LoVo (cell line): ENCODE data around the gene MACROD2.

Experiments used
- DNase-seq: peaks from one replicate; pipeline ENCODE4 v3.0.0-alpha.2; 2016; ENCODE audit warnings: low spot score

Gene MACROD2

DNA sequence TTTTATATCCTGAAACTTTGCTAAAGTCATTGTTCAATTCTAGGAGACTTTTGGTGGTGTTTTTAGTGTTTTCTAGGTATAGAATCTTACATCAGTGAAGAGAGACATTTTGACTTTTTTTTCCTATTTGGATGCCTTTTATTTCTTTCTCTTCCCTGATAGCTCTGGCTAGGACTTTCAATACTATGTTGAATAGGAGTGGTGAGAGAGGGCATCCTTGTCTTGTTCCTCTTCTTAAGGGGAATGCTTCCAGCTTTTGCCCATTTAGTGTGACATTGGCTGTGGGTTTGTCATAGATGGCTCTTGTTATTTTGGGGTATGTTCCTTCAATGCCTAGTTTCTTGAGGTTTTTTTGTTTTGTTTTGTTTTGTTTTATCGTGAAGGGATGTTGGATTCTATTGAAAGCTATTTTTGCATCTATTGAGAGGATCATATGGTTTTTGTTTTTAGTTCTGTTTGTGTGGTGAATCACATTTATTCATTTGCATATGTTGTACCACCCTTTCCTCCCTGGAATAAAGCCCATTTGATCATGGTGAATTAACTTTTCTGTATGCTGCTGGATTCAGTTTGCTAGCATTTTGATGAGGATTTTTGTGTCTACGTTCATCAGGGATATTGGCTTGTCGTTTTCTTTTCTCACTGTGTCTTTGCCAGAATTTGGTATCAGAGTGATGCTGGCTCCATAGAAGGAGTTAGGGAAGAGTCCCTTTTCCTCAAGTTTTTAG, 882.1 kb downstream of the MACROD2 start:
- no peak for DNase-seq

DNA sequence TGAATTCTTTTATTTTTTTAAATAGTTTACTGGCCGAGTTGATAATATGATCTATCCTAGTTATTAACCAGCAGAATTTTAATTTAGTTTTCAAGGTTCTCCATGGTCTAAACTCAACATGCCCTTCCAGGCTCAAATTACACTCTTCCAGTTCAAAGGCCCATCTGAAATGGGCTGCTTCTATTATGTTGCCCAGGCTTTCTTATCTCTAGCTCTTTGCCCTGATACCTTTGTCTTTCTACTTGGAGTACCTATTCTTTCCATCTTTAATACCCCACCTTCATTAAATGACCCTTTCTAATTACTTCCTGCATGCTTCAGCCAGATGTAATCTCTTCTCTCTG, 883.3 kb downstream of the MACROD2 start:
- no peak for DNase-seq

DNA sequence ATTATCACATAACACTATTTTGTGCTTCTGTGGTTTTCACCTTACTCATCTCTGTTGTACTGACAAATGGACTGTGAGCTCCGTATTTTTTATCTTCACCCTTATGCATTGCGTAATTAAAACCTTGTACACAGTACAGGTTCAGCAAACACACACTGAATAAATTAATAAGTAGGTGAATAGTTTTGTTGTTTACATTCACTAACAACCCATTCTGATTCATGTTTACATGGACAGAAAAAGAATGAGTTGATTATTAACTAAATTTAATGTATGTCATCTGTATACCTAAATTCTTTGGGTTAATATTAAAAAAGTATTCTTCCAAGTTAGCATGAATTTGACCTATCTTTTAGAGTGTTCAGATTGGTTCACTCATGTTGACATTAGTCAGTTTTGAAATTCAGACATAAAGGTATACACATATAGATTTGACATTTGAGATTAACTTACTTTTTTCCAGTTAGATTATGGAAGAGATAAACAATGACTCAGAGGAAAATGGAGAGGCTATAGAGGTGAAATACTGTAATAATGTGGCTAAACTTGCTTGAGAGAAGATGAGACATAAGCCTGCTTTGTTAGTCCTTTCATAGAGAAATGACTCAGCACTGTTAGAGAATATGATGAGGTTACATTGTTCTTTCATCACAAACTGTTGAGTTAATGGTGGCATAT, 883.8 kb downstream of the MACROD2 start:
- DNase-seq = peak; percentile 83

DNA sequence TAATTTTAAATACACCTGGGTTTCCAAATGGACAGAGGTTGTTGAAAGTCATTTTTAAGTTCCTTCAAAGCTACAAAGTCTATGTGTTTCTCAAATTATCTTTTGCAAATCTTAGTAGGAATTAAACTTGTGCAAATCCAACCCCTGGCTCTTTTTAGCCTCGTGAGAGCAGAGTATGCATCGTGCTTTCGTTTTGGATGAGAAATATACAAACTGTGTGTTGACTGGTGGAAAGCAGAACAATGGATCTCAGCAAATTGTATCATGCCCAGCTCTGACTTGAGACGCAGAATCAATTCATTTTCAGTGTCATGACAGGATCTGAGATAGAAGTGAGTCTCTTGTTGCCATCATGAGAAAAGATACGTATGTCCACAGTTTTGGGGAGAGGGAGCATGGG, 884.5 kb downstream of the MACROD2 start:
- DNase-seq = no peak

DNA sequence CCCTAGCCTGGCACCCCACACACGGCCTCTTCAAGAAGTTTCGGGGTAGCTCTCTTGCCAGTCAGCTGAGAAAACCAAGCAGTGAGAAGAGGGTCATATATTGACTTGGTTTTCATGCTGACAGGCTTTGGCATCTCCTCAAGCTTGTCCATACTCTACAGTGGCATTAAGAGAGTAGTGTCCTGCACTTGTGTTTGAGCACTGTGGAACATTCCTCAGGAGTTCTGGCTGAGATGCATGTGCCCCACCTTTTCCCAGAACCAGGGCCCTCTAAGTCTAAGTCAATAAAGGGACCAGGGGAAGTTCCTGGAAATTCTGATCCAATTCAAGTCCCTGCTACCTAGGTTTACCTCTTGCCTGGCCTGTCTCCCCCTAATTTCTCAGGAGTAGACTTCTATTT, 886.2 kb downstream of the MACROD2 start:
- no peak for DNase-seq

DNA sequence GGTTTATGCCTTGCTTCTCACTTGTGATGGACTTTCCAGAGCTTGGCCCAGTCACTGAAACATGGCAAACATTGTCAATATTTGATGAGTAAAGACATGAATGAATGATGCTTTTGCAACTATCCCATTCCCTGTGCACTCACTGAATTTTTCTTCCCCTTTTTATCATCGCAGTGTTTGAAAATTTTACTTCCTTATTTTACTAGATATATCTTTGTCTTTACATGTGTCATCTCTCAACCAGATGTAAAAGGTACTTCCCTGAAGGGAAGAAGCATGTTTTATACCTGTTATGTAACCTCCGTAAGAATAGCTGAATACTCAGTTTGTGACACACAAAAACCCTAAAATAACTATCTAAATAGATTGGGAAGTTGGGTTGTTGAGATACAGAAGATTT, 886.8 kb downstream of the MACROD2 start:
- DNase-seq = no peak

DNA sequence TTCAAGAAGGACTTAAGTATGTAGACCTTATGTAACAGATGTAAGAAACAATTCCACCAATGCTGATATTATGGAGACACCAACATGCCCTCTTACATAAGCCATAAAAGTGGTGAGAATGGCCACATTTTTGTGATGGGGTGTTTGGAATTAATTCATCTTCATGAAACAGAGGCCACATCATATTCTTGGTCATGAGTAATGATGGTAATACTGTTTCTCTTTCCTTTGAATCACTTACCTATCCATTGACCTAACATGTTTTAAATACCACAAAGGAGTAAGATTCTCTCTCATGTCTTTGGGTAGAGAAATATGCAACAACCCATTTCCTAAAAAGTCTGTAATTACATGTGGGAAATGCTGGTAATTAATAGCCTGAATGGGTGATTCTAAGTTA, 887.5 kb downstream of the MACROD2 start:
- DNase-seq = no peak

DNA sequence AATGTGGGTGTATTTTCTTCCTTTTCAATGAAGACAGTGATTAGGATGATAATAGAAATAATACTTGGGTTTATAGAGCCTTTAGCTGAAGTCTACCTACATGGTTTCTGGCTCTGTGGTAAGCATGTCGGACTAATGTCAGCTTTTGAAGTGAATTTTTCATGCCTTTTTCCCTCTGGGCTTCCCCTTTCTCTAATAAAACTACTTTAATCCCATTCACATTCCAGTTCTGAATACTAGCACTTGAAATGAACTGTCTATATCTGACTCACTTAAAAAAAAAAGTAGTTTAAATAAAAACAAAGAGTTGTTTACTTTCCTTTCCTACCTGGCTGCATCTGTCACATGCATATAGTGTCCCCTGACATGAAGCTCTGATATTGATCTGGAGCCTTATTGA, 888.0 kb downstream of the MACROD2 start:
- no peak for DNase-seq

DNA sequence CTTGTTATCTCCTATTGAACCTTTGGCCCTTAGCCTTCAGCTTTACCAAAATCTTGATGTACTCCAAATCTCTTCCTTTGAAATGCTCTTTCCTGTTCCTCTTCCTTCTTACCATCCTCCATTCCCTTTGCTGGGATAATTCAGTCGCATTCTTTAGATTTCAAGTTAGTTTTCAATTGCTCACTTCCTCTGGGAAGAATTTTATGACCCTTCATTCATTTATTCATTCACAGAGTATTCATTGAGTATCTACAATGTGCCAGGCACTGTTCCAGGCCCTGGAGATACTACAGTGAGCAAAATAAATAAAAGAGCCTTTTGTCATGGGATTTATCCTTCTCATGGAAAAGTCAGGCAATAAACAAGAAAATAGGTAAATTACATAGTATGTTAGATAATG, 890.3 kb downstream of the MACROD2 start:
- no peak for DNase-seq

DNA sequence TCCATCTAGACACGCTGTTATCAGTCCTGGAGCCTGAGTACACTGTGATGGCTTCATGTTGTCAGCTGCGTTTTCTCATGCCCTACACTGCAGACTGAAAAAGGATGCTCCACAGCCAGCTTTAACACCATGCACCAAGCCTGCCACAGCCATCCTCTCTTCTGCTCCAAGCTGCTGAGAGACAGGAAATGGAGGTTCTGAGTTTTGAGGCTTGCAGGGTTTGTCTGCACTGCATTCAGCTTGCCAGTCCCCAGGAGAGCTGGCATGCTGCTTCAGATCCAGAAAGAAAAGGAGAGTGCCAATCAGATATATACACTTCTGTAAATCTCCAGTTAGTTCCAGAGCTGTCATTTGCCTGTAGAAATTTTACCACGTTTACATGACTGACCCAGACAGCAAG, 892.8 kb downstream of the MACROD2 start:
- DNase-seq = no peak

DNA sequence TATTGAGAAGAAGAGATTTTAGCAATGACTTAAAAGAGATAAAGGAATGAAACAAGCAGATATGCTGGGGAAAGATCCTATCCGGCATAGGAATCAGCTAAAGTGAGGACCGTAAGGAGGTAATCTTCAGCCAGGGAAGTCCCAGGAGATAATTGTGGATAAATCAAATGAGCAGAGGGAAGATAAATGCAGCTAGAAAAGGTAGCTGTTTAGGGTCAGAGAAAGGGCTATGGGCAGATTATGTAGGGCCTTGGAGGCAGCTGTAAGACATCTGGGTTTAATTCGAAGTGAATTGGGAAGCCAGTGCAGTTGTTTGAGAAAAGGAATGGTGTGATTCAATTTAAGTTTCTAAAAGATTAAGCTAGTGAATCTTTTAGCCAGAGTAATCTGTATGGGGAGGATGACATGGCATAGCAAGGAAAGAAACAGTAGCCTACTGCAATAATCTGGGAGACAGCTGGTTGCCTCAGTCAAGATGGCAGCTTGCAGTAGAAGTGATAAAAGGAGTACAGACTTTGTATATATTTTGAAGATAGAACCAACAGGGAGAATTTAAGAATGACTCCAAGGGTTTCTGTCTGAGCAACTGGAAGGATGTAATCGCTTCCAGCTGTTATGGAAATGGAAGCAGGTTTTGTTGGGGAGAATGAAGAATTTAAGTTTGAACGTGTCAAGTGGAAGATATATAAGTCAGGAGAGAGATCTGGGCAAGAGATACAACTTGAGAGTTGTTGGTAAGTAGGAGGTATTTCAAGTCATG, 894.4 kb downstream of the MACROD2 start:
- DNase-seq = no peak

DNA sequence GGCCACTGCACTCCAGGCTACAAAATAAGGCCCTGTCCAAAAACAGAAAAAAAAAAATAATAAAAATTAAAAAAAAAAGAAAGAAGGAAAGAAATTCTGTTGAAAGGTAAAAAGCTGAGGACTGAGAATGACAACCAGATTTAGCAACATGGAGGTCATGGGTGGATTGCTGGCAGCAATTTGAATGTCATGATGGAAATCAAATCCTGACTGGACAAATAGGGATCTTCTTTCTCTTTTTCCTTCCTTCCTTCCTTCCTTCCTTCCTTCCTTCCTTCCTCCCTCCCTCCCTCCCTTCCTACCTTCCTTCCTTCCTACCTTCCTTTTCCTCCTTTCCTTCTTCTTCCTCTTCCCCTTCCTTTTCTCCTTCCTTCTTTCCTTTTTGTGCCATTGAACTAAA, 895.4 kb downstream of the MACROD2 start:
- DNase-seq = no peak

DNA sequence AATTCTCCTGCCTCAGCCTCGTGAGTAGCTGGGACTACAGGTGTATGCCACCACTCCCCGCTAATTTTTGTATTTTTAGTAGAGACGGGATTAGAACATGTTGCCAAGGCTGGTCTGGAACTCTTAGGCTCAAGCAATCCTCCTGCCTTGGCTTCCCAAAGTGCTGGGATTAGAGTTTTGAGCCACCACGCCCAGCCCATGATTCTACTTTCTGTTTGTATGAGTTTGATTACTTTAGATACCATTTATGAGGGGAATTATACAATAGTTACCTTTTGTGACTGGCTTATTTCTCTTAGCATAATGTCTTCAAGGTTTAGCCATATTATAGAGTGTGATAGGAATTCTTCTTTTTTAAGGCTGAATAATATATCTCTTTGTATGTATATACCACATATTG, 897.5 kb downstream of the MACROD2 start:
- DNase-seq = no peak

DNA sequence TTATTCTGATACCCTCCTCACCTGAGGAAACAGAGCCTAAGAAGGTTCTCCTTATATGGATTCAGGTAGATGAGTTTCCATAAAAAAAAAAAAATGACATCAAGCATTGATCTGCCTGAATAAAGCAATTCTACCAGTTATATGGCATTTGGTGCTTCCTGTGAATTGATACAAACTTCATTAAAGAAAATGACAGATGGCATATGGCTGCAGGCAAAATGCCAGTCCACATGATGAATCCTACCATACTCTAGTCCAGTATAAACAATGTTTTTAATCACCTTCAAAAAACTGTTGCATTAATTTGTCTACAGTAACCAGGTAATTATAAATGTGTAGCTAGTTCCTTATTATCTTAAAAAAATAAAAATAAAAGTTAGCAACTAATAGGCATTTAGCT, 901.3 kb downstream of the MACROD2 start:
- no peak for DNase-seq

DNA sequence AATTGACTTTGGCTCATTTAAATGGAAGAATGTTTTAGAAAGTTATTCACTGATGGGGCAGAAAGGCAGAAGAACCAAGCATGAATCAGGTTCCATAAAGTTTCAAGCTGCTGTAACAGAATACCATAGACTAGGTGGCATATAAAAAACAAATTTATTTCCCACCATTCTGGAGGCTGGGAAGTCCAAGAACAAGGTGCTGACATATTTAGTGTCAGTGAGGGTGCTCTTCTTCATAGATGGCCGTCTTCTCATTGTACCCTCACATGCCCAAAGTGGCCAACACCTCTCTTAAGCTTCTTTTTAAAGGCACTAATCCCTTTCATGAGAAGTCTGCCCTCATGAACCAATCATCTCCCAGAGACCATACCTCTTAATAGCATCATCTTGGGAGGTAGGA, 902.3 kb downstream of the MACROD2 start:
- DNase-seq = no peak

DNA sequence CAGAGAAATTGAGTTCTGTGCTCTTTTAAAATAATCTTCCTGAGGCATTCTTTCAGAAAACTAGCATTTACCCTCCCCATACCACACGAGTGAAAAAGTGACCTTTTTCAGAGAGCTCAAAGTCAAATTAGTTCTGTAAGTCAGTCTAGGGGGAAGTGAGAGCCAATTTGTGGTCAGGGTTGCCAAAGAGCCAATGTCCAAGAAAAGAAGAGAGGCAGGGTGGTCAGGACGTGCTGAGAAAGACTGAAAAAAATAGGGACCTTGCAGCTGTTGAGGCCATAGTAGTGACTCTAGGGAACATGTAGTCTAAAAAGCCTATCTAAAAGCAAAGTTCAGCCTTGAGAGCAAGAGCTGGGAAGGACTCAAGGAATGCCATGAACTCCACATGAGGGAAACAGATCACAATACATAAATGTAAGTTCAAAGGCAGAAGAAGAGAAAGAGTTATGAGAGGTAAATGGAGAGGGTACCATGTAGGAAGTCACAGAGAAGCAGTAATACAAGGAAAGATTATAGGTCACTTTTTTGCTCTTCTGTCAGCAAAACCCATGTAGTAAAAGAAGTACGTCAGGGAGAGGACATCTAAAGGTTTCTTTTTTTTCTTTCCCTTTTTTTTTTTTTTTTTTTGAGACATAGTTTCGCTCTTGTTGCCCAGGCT, 907.2 kb downstream of the MACROD2 start:
- no peak for DNase-seq

DNA sequence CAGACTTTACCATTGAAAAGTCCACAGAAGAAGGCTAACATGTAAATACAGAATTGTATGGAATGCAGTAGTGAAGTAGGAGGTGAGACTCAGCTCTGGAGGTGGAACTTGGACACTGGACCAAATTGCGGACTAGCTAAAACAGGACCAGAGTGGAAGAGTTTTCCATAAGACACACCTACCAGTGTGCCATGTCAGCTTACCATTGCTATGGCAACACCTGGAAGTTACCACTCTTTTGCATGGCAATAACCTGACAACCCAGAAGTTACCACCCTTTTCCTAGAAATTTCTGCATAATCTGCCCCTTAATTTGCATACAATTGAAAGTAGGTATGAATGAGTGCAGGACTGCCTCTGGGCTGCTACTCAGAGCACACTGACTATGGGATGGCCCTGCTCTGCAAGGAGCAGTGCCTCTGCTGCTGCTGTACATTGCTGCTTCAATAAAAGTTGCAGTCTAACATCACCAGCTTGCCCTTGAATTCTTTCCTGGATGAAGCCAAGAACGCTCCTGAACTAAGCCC, 911.7 kb downstream of the MACROD2 start:
- no peak for DNase-seq

DNA sequence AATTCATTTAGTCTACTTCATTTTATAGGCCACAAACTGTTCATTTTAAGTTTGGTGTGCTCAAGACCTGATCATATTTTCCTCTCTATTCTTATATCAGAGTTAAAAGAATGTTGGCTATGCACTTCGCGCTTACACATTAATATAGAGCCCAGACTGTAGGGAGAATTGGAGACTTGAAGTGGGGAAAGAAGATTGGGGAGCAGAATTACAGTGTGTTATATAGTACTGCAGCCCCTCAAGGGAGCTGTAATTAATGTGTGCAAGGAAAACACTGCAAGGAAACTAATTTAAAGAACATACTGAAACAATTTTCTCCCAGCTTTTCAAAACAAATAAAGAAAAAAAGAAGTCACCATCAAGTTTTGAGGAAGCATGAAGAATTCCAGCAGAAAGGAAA, 914.8 kb downstream of the MACROD2 start:
- DNase-seq = no peak

DNA sequence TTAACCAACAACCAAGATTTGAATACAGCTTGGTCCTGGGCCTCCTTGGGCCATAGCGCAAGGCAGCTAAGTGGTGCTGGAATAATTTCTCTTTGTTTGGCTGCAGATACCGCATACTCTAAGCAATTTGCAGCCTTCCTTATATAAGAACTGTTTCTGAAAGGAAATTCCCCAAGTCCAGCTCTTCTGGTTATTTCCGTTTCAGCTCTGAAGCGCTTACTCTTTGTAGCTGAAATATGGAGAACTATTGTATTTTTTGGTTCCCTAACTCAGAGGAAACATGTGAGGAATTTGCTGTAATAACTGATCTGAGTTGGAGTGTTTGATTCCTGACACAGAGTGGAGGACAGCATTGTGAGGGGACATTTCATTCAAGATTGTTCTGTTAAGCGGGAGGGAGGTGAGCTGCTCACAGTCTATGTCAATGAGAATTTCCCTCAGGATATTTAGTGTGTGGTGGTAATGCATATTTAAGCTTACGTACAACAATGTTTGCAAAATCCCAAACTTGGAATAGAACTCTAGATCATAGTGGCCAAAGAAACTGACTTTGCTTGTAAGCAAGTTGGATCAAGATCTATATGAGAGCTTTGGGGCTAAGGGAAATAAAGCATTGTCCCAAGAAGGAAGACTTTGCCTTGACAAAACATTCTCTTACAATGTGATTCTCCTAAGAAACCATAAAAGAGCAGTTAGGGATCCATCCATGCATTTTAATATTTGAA, 918.7 kb downstream of the MACROD2 start:
- DNase-seq = no peak

DNA sequence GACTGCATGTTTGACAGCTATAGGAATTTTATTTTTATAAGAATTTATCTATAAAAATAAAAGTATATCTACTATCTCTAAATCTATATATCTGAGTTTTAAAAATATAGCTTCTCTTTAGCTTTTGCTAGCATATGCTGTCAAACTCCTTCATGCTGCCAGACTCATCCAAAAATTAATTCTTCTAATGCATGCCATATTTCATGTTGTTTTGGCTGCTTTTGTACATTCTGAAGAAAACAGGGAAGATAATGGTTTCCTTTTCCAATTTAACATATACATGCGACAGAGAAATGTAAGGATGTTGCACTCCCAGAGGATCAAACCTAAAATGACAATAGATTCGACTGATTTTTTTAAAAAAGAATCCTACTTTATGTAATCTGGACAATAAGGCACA, 919.3 kb downstream of the MACROD2 start:
- no peak for DNase-seq

DNA sequence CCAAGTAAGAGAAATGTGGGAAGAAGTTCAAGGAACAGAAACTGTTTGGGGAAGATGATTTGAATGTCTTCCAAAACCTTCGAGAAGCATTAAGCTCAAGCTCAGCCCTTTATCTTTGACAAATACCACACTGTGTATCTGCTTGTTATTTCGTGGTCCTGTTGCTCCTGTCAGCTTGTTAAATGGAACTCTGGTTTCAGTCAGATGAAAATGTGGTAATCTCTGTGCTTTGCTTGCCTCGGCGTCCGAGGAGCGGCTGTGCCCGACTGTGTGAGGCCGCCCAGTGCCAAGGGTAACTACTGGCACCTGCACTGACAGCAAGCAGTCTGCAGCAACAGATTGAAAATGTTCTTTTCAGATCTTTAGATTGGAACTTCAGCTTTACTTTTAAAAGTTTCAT, 920.0 kb downstream of the MACROD2 start:
- no peak for DNase-seq

DNA sequence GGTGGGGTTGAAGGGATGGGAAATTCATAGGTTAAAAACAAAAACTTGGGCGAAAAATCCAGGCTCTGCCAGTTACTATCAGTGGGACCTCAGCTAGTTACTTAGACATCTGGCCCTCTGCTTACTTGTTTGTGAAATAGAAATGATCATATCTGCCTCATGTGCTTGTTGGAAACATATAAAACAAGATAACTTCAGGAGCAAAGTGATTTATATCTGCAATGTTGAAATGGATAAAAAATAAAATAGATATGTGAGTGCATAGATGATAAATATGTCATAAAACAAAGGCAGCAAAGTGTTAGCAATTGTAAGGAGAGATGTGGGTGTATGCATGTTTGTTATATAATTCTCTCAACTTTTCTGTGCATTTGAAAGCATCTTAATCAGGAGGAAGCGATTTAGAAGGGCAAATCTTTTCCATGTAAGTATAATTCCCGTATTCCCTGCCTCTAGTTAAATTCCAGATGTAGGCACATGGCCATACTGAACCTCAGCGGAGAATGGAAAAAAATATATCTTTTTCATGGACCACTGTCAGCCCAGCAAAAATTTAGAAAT, 921.1 kb downstream of the MACROD2 start:
- DNase-seq = no peak
